Naive B cell (primary cell): ENCODE measurements around the gene ENO2. TPM values are rescaled to one million over a fixed set of nuclear protein-coding genes. Genes with fewer than 3 reads are reported as not detected.
A peak's percentile ranks its signal among the peaks of the same experiment; 100 is the strongest.

ENCODE experiments used
- ATAC-seq, 2 donors: fragments of 150-1000 bp; cut with Tn5 transposase; 2 replicates each; pipeline ENCODE4 v1.10.0; 2021; ENCODE audit warnings: low read depth in 2 of 2, mild to moderate bottlenecking in 2 of 2, moderate library complexity in 2 of 2
- DNase-seq: peaks from one replicate; pipeline ENCODE4 v3.0.0; 2022
- H3K27ac Mint-ChIP-seq, 6 donors: one replicate each; pipeline ENCODE4 v1.8.0; 2020 to 2022; ENCODE audit warnings: mild to moderate bottlenecking in 6 of 6, mixed read lengths in 6 of 6, moderate library complexity in 5 of 6, inconsistent platforms in 2 of 6
- H3K27me3 Mint-ChIP-seq, 3 donors: one replicate each; pipeline ENCODE4 v1.8.0; 2021 to 2022; ENCODE audit warnings: mixed read lengths in 3 of 3, mild to moderate bottlenecking in 1 of 3
- H3K36me3 Mint-ChIP-seq, 2 donors: one replicate each; pipeline ENCODE4 v1.8.0; 2020 to 2022; ENCODE audit warnings: mixed read lengths in 2 of 2, inconsistent platforms in 1 of 2, mild to moderate bottlenecking in 1 of 2
- H3K4me1 Mint-ChIP-seq, 3 donors: one replicate each; pipeline ENCODE4 v1.8.0; 2020 to 2022; ENCODE audit warnings: mixed read lengths in 3 of 3, inconsistent platforms in 1 of 3, mild to moderate bottlenecking in 1 of 3, moderate library complexity in 1 of 3
- H3K4me3 Mint-ChIP-seq, 8 donors: one replicate each; pipeline ENCODE4 v1.8.0; 2020 to 2022; ENCODE audit warnings: mild to moderate bottlenecking in 8 of 8, mixed read lengths in 8 of 8, moderate library complexity in 8 of 8, inconsistent platforms in 2 of 8
- H3K9me3 Mint-ChIP-seq, 7 donors: one replicate each; pipeline ENCODE4 v1.8.0; 2020 to 2022; ENCODE audit warnings: mixed read lengths in 7 of 7, mild to moderate bottlenecking in 5 of 7, inconsistent platforms in 2 of 7, moderate library complexity in 1 of 7
- polyA plus RNA-seq, 6 donors: library from polyadenylated mRNA; unstranded; fragments of 300-500 nt; fragmentation: Illumina TruSeq; gene quantifications; one replicate each; pipeline ENCODE4 v1.2.3, GENCODE V29; 2021; ENCODE audit warnings: low read depth in 6 of 6

The ENO2 gene
- polyA plus RNA-seq, 6 donors from 2014 or later: 3.8 to 8.4 (median 5.9) TPM

DNA sequence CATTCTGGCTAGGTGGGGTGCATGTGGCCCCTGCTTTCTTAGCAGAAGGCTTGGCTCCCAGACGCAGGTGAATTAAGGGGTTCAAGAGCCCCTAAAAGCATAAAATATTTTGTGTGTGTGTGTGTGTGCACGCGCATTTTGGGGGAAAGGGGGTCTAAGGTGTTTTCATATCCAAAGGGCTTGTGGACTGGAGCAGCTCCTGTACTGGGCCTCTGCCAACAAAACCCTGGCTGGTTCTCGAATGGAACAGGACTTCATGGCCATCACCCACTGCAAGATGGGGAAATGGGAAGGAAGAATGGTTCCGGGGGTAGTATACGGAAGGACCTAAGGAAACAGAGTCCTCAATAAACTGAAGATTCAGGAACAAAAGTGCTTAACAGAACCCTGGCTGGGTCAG lies 9.5 kb downstream of the ENO2 start:
- Mint-ChIP-seq H3K9me3 (no peaks in the 10 kb centered on the region), H3K4me1 (peaks cover 57 to 70% (median 66%) of the 10 kb centered on the region in 3 donors), H3K27ac (peak overlapping the region in 5 of 6 donors; percentile 74 to 91 (median 82)), H3K36me3 (no peaks in the 10 kb centered on the region), H3K27me3 (no peaks in the 10 kb centered on the region), H3K4me3 (peak overlapping the region in 7 of 8 donors; percentile 35 to 90 (median 85))
- DNase-seq (no peak), ATAC-seq (no peak)

DNA sequence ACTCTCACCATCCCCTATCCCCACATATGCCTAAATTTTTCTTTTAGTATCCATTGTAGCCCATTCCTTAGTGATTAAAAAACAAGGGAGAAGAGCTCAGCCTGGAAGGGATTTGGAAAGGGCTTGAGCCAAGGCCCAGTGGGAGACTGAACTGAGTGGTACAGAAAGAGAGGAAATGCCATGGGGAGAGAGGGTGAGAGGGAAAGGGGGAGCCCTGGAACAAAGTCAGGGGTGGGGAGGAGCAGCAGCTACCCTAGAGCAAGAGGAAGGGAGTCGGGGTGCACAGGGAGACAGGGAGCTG lies 10.8 kb downstream of the ENO2 start:
- Mint-ChIP-seq H3K27me3 (no peaks in the 10 kb centered on the region), H3K36me3 (no peaks in the 10 kb centered on the region), H3K4me1 (peaks cover 67 to 72% (median 70%) of the 10 kb centered on the region in 3 donors), H3K9me3 (no peaks in the 10 kb centered on the region), H3K4me3 (peak overlapping the region in 7 of 8 donors; percentile 44 to 90 (median 79)), H3K27ac (peak overlapping the region in 3 of 6 donors; percentile 34 to 90 (median 84))
- no peak for DNase-seq
- no peak for ATAC-seq

DNA sequence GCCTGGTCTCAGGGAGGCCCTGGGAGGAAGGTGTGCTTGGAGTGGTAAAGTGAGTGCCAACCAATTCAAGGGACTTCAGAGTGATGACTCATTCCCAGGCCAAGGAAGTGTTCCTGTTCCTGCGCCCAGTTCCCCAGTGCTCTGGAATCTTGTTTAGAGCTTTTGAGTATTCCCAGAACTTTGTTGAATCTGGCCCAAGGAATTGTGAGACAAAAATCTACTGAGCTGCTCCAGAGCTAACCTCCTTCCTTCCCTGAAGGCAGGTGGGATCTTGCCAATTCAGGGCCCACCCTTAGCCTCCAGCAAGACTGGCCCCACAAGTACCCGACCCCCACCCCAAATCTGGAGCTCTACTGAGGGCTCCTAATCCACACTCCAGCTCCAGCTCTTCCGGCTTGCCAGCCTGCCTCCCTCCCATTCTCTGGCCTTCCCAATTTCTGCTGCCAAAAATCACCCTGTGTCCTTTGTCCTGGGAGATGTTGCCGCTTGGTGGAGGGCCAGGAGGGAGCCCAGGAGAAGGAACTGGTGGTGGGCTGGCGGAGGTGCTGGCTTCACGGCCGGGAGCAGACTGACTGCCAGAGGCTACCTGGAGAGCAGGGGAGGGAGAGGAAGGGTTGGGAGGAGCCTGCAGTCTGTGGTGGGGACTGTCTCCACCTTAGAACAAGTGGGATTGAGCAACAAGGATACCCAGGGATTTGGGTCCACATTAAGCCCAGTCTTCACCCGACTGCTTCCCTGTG lies 11.3 kb downstream of the ENO2 start:
- ATAC-seq (no peak), DNase-seq (no peak)
- Mint-ChIP-seq H3K4me1 (peaks cover 66 to 72% (median 71%) of the 10 kb centered on the region in 3 donors), H3K4me3 (peak overlapping the region; percentile 51 to 97 (median 76)), H3K9me3 (no peaks in the 10 kb centered on the region), H3K27ac (peak overlapping the region in 2 of 6 donors; percentile 11 to 84), H3K27me3 (no peaks in the 10 kb centered on the region), H3K36me3 (no peaks in the 10 kb centered on the region)

DNA sequence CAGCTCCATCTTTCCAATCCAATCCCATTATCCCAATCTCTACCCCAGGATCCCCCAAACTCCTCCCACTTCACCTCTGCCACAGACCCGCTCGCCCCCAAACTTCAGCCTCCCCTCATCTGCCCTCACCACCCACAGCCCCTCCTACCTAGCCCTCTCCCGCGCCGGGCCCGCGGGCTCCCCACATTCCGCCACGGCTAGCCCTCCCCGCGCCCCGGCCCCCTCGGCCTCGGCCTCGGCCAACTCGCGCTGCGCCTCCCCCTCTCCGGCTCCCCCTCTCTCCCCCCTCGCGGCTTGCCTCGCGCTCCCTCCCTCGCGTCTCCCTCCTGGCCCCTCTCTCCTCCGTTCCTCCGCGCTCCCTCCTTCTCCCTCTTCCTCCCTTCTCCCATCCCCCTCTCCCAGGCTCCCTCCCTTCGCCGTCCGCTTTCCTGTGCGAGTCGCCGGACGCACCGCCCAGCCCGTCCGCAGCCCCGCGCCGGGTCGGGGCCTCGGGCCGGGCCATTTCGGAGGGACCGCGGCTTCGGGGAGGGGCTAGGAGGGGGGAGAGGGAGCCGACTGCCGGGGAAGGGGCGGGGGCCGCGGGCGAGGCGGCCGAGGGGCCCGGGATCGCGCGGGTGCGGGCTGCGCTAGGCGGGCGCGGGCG lies 13.1 kb downstream of the ENO2 start, which contains the start of gene ATN1:
Gene ATN1 (plus strand): TSS at position 581 of the 643 bp plus-strand sequence. CDS start 6,043 bp downstream, outside the sequence.
- Mint-ChIP-seq H3K4me1 (peaks cover 54 to 60% (median 57%) of the 10 kb centered on the region in 3 donors), H3K9me3 (no peaks in the 10 kb centered on the region), H3K27me3 (no peaks in the 10 kb centered on the region), H3K4me3 (peak within 1 kb of the TSS; percentile 82 to 97 (median 91)), H3K36me3 (no peaks in the 10 kb centered on the region), H3K27ac (peak within 1 kb of the TSS; percentile 91 to 99 (median 94))
- DNase-seq: no peak
- ATAC-seq: peak; percentile 22 to 26

DNA sequence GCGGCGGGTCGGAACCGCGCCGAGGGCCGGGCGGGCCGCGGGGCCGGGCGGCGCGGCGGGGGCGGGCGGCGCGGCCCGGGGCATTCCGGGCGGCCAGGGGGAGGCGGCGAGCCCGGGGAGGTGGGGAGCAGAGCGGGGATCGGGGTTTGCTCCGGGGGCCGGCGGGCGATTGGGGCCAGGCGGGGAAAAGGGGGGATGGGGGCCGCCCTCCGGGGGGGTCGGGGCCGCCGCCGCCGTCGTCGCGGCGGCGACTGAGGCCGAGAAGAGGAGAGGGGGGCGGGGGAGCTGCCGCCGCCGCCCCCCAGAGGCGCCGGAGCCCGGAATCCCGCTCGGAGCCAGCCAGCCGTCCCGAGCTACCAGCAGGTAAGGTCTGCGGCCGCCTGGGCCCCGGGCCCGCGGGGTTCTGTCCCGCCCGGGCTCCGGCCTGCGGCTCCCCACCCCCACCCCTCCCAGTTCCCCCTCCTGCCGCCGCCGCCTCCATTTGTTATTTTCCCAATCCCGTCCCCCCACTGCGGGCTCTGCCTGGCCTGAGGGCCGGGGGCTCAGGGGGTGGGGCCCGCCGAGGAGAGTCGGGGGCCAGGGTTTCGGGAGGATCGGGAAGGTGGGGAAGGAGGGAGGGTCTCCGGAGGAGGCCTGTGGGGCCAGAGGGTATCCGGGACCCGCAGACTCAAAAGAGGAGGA lies 13.8 kb downstream of the ENO2 start:
- Mint-ChIP-seq H3K27ac (peak overlapping the region in 5 of 6 donors; percentile 85 to 94 (median 91)), H3K9me3 (no peaks in the 10 kb centered on the region), H3K4me1 (peaks cover 47 to 54% (median 50%) of the 10 kb centered on the region in 3 donors), H3K27me3 (no peaks in the 10 kb centered on the region), H3K36me3 (no peaks in the 10 kb centered on the region), H3K4me3 (peak overlapping the region; percentile 72 to 96 (median 87))
- no peak for DNase-seq
- ATAC-seq: peak; percentile 43 to 49

DNA sequence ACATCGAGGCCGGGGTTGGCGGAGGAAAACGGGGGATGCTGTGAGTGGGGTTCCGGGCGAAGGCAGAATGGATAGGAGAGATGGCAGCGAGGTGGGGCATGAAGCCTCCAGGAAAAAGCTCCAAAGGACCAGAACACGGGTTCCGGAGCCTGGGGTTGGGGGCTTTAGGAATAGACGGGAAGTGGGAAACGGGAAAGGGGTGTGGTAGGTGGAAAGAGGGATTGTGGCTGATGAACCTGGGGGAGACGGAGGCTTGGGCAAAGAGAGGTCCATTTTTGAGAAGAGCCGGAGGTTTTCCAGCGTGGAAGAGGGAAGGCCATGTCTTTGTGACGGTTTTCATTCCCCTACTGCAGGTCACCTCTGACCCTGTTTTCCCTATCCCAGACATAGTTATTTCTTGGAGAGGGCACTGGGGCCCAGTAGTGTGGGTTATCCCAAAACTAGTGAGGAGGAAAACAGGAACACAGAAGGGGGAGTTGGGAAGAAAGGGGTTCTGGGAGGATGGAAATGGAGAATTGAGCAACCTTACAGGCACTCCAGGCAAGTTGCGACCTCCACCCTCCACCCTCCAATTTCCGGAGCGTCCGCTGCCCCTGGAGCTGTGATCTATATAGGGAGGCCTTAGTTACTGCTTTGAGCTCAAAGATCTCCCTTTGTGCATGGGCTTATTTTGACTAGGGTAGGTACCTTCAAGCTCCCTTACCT lies 14.5 kb downstream of the ENO2 start:
- DNase-seq (no peak), ATAC-seq (no peak)
- no peaks in the 10 kb centered on the region for H3K27me3 Mint-ChIP-seq
- peaks cover 41 to 47% (median 46%) of the 10 kb centered on the region in 3 donors for H3K4me1 Mint-ChIP-seq
- peak overlapping the region; percentile 72 to 96 (median 87) for H3K4me3 Mint-ChIP-seq
- H3K36me3 Mint-ChIP-seq: no peaks in the 10 kb centered on the region
- no peaks in the 10 kb centered on the region for H3K9me3 Mint-ChIP-seq
- H3K27ac Mint-ChIP-seq: peak overlapping the region; percentile 20 to 95 (median 91)

DNA sequence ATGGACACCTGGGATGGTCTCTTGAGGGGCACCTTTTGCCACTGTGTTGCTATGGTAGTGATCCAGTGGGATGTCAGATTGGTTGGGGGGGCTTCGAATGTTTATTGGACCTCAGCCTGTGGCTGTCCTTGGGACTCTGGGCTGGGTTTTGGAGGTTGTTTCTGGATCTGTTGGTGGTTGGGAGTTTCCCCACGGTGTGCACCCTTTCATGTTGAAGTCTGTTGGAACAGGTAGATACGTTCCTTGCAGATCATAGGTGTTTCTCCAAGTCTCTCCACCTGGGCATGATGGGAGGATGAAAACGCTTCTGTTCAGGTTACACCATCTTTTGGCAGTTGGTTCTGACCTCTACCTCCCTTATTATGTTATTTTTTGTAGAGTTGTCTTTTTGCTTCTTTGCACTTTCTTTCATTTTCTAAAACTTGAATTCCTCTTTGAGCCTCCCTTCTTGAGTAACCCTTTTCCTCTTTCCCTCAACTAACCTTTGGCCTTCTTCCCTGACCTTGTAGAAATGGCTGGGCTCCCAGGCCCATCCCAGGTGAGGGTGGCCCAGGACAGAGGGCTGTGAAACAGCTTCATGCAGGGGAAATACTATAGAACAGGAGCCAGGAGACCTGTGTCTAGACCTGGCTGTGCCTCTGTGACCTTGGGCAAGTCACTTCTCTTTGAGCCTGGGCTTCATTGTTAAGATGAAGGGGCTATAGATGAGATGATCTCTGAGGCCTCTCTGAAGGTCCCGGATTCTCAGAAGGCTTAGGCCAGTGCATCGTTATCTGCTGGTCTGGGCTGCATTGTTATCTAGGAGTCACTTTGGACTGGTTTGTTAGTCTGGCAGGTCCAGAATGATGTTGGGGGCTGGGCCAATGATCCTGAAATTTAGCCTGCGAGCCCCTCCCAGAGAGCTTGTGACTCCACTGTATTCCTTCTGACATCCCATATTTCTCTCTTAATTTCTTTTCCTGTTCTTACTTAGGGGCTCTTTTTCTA lies 15.4 kb downstream of the ENO2 start:
- H3K27me3 Mint-ChIP-seq: no peaks in the 10 kb centered on the region
- H3K4me1 Mint-ChIP-seq: peaks cover 33 to 46% (median 40%) of the 10 kb centered on the region in 3 donors
- no peaks in the 10 kb centered on the region for H3K9me3 Mint-ChIP-seq
- H3K36me3 Mint-ChIP-seq: no peaks in the 10 kb centered on the region
- ATAC-seq (no peak), DNase-seq (no peak)
- H3K4me3 Mint-ChIP-seq: peak overlapping the region; percentile 72 to 96 (median 87)
- H3K27ac Mint-ChIP-seq: peak overlapping the region; percentile 28 to 95 (median 91)

DNA sequence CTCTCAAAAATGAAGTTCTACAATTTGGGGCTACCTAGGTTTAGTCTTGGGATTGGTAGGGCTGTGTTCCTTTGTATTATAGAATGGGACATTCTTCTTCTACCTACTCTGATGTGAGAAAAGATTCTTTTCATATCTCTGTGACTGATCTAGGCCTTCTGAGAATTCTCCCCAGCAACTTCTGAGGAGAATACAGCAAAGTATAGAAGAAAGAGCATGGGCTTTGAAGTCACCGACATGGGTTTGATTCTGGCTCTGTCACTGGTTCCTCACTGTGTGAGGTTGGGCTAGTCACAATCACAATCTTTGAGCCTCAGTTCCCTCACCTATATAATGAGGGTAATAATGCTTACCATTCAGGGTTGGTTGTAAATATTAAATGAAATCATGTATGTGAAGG lies 18.4 kb downstream of the ENO2 start:
- H3K27me3 Mint-ChIP-seq: no peaks in the 10 kb centered on the region
- peaks cover 0 to 3% of the 10 kb centered on the region in 2 donors for H3K36me3 Mint-ChIP-seq
- H3K4me3 Mint-ChIP-seq: peak overlapping the region in 1 of 8 donors; percentile 66
- ATAC-seq (no peak), DNase-seq (no peak)
- peaks cover 32 to 49% (median 43%) of the 10 kb centered on the region in 3 donors for H3K4me1 Mint-ChIP-seq
- peak overlapping the region; percentile 0 to 75 (median 51) for H3K27ac Mint-ChIP-seq
- no peaks in the 10 kb centered on the region for H3K9me3 Mint-ChIP-seq

DNA sequence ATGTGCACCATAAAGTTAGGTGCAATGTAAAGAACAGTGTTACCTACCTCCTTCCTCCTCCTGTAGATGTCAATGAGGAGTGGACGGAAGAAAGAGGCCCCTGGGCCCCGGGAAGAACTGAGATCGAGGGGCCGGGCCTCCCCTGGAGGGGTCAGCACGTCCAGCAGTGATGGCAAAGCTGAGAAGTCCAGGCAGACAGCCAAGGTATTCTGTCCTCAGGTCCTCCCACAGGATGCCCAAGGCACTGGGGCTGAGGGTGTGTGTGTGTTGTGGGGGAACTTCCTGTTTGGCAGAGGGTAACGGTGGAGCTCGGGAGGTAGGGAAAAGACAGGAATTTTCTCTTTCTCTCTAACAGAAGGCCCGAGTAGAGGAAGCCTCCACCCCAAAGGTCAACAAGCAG lies 19.7 kb downstream of the ENO2 start:
- H3K27me3 Mint-ChIP-seq: no peaks in the 10 kb centered on the region
- H3K4me1 Mint-ChIP-seq: peaks cover 31 to 49% (median 44%) of the 10 kb centered on the region in 3 donors
- peak overlapping the region in 2 of 8 donors; percentile 5 to 88 for H3K4me3 Mint-ChIP-seq
- H3K9me3 Mint-ChIP-seq: no peaks in the 10 kb centered on the region
- DNase-seq: no peak
- no peak for ATAC-seq
- peaks cover 0 to 3% of the 10 kb centered on the region in 2 donors for H3K36me3 Mint-ChIP-seq
- peak overlapping the region in 3 of 6 donors; percentile 27 to 89 (median 87) for H3K27ac Mint-ChIP-seq

DNA sequence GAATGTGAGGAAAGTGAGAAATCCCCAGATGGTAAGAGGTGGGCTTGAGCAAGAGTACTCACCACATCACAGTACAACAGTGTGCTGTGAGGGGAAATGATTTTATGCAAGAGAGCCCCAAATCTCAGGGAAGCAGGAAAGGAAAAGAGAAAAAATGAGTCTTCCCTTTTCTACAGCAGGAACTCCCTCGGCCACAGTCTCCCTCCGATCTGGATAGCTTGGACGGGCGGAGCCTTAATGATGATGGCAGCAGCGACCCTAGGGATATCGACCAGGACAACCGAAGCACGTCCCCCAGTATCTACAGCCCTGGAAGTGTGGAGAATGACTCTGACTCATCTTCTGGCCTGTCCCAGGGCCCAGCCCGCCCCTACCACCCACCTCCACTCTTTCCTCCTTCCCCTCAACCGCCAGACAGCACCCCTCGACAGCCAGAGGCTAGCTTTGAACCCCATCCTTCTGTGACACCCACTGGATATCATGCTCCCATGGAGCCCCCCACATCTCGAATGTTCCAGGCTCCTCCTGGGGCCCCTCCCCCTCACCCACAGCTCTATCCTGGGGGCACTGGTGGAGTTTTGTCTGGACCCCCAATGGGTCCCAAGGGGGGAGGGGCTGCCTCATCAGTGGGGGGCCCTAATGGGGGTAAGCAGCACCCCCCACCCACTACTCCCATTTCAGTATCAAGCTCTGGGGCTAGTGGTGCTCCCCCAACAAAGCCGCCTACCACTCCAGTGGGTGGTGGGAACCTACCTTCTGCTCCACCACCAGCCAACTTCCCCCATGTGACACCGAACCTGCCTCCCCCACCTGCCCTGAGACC lies 21.2 kb downstream of the ENO2 start:
- peak overlapping the region in 5 of 6 donors; percentile 70 to 93 (median 87) for H3K27ac Mint-ChIP-seq
- H3K9me3 Mint-ChIP-seq: no peaks in the 10 kb centered on the region
- no peaks in the 10 kb centered on the region for H3K27me3 Mint-ChIP-seq
- peak overlapping the region in 7 of 8 donors; percentile 9 to 93 (median 88) for H3K4me3 Mint-ChIP-seq
- H3K4me1 Mint-ChIP-seq: peaks cover 32 to 49% (median 44%) of the 10 kb centered on the region in 3 donors
- peaks cover 0 to 3% of the 10 kb centered on the region in 2 donors for H3K36me3 Mint-ChIP-seq
- ATAC-seq (no peak), DNase-seq (no peak)

DNA sequence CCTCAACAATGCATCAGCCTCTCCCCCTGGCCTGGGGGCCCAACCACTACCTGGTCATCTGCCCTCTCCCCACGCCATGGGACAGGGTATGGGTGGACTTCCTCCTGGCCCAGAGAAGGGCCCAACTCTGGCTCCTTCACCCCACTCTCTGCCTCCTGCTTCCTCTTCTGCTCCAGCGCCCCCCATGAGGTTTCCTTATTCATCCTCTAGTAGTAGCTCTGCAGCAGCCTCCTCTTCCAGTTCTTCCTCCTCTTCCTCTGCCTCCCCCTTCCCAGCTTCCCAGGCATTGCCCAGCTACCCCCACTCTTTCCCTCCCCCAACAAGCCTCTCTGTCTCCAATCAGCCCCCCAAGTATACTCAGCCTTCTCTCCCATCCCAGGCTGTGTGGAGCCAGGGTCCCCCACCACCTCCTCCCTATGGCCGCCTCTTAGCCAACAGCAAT lies 21.8 kb downstream of the ENO2 start:
- Mint-ChIP-seq H3K27ac (peak overlapping the region; percentile 70 to 97 (median 91)), H3K36me3 (peaks cover 0 to 3% of the 10 kb centered on the region in 2 donors), H3K4me1 (peaks cover 32 to 49% (median 46%) of the 10 kb centered on the region in 3 donors), H3K4me3 (peak overlapping the region; percentile 77 to 93 (median 87)), H3K9me3 (no peaks in the 10 kb centered on the region), H3K27me3 (no peaks in the 10 kb centered on the region)
- DNase-seq (no peak), ATAC-seq (no peak)
